ENCODE data around the gene RPS6KA2.

Gene RPS6KA2

DNA sequence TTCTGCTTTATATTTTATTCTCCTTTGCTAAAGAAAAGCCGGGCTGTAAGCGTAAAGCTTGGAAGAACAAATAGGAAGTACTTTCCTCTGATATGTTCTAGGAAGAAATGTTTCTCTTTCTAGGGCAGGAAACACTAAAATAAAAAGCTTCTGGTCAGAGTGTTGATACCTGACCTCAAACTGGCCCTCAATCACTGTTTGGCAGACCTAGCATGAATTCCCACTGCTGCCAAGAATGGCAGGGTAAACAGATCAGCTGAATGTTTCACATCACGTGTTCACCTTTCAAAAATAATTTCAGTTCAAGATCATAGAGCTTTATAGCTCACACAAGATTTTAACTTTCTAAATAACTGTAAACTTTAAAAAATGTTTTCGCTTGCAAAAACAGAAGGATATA lies 247.3 kb downstream of the RPS6KA2 start:
- POLR2A ChIA-PET = no interaction called here

DNA sequence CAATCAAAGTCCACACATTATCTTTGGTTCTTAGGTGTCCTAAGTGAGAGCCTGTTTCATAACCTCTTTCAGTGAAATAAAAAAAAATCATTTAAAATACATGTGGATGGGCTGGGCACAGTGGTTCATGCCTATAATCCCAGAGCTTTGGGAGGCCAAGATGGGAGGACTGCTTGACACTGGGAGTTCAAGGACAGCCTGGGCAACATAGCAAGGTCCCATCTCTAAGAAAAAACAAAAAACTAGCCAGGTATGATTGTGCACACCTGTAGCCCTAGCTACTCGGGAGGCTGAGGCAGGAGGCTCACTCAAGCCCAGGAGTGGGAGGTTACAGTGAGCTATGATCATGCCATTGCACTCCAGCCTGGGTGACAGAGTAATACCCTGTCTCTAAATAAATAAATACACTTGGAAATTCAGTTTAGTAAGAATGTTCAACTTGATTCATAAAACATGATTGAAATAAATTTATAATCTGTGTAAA lies 247.9 kb downstream of the RPS6KA2 start:
- POLR2A ChIA-PET = no interaction called here
- DNase-seq (ENCODE audit: extremely low spot score) = no peak
- CTCF ChIA-PET = interaction anchor here (0.5 kb wide), 1 partner anchor 149 kb away, joined by 3 read pairs; no protein-coding TSS in a partner anchor
- TF ChIP-seq L3MBTL2 (conservative IDR thresholded peaks at IDR 0.05) (no peak), SP1 (IDR thresholded peaks at IDR 0.05) (no peak), ELF4 (IDR thresholded peaks at IDR 0.05) (no peak), CTBP1 (IDR thresholded peaks at IDR 0.05; ENCODE audit: borderline replicate concordance) (no peak), NFRKB (IDR thresholded peaks at IDR 0.05) (no peak), LEF1 (IDR thresholded peaks at IDR 0.05; ENCODE audit: borderline replicate concordance) (no peak), BHLHE40 (IDR thresholded peaks at IDR 0.05; ENCODE audit: borderline replicate concordance) (no peak), HDGF (IDR thresholded peaks at IDR 0.05; ENCODE audit: borderline replicate concordance) (no peak), SUZ12 (IDR thresholded peaks at IDR 0.05) (no peak)

More for the DNA sequence above, 247.3 kb downstream of the RPS6KA2 start:
- no peak for TF ChIP-seq LEF1 (IDR thresholded peaks at IDR 0.05; ENCODE audit: borderline replicate concordance)
- CTCF ChIA-PET = interaction anchor here (0.5 kb wide), 1 partner anchor 150 kb away, joined by 3 read pairs; no protein-coding TSS in a partner anchor
- DNase-seq (ENCODE audit: extremely low spot score) = no peak

DNA sequence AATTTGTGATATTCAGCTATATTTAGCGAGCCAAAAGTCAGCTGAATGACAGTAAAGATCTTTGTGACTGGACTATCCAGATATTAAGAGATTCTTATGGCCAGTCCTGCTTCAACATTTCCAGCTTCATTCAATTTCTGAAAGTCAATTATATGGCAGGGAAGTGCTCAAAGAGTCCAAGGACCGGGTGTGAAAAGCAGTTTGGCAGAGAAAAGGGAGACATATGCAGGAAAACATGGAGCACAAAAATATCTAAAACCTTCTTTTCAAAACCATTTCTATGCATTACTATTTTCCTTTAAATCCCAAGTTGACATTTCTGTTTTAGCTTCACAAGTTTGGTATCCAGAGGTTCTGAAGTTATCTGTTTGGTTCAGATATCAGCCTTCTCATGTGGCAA lies 249.3 kb downstream of the RPS6KA2 start:
- POLR2A ChIA-PET = no interaction called here
- no peak for DNase-seq (ENCODE audit: extremely low spot score)
- TF ChIP-seq FOXM1 (IDR thresholded peaks at IDR 0.05; ENCODE audit: borderline replicate concordance) (no peak), LEF1 (IDR thresholded peaks at IDR 0.05; ENCODE audit: borderline replicate concordance) (no peak), ARNT (IDR thresholded peaks at IDR 0.05) (no peak), CTBP1 (IDR thresholded peaks at IDR 0.05; ENCODE audit: borderline replicate concordance) (no peak), NFRKB (IDR thresholded peaks at IDR 0.05) (no peak), TARDBP (IDR thresholded peaks at IDR 0.05) (no peak), ELF4 (IDR thresholded peaks at IDR 0.05) (no peak), SP1 (IDR thresholded peaks at IDR 0.05) (no peak), FOXK2 (IDR thresholded peaks at IDR 0.05) (no peak), ZNF384 (IDR thresholded peaks at IDR 0.05) (no peak), SUZ12 (IDR thresholded peaks at IDR 0.05) (no peak), L3MBTL2 (conservative IDR thresholded peaks at IDR 0.05) (no peak), BHLHE40 (IDR thresholded peaks at IDR 0.05; ENCODE audit: borderline replicate concordance) (no peak), PKNOX1 (IDR thresholded peaks at IDR 0.05) (no peak), FOXA1 (IDR thresholded peaks at IDR 0.05) (no peak)
- CTCF ChIA-PET = interaction anchor here (1.0 to 1.6 kb wide), 2 partner anchors 23 to 65 kb away, joined by 3 to 4 read pairs; no protein-coding TSS in a partner anchor

DNA sequence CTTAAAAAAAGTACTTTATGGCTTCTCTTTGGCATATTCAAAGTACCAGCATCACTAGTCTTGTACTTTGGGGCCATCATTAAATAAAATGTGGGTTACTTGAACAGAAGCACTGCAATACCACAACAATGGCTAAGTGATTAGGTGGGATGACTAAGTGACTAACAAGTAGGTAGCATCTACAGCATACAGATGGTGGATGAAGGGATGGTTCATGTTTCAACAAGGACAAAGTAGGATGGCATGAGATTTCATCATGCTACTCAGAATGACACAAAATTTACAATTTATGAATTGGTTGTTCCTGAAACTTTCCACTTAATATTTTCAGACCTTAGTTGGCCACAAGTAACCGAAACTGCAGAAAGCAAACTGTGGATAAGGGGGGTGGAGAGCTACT lies 252.0 kb downstream of the RPS6KA2 start:
- POLR2A ChIA-PET = no interaction called here
- TF ChIP-seq HDGF (IDR thresholded peaks at IDR 0.05; ENCODE audit: borderline replicate concordance) (no peak), NFRKB (IDR thresholded peaks at IDR 0.05) (no peak), BHLHE40 (IDR thresholded peaks at IDR 0.05; ENCODE audit: borderline replicate concordance) (no peak), TARDBP (IDR thresholded peaks at IDR 0.05) (no peak), ELF4 (IDR thresholded peaks at IDR 0.05) (no peak), SP1 (IDR thresholded peaks at IDR 0.05) (no peak), LEF1 (IDR thresholded peaks at IDR 0.05; ENCODE audit: borderline replicate concordance) (no peak), PKNOX1 (IDR thresholded peaks at IDR 0.05) (no peak), ARNT (IDR thresholded peaks at IDR 0.05) (no peak), FOXA1 (IDR thresholded peaks at IDR 0.05) (no peak), SUZ12 (IDR thresholded peaks at IDR 0.05) (no peak), FOXK2 (IDR thresholded peaks at IDR 0.05) (no peak), L3MBTL2 (conservative IDR thresholded peaks at IDR 0.05) (no peak)
- CTCF ChIA-PET = no interaction called here
- DNase-seq (ENCODE audit: extremely low spot score) = no peak

DNA sequence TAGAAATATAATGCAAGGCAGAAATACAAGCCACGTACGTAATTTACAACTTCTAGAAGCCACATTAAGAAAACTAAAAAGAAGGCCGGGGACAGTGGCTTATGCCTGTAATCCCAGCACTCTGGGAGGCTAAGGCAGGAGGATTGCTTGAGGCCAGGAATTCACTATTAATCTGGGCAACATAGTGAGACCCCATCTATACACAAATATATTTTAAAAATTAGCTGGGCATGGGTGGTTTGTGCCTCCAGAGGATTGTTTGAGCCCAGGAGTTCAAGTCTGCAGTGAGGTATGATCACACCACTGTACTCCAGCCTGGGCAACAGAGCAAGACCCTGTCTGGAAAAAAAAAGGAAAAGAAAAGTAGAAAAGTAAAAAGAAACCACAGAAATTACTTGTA lies 256.6 kb downstream of the RPS6KA2 start:
- DNase-seq (ENCODE audit: extremely low spot score) = no peak
- ChIA-PET POLR2A (no interaction called here), CTCF (interaction anchor here (2.1 kb wide), 1 partner anchor 11 kb away, joined by 7 read pairs; no protein-coding TSS in a partner anchor)
- TF ChIP-seq TARDBP (IDR thresholded peaks at IDR 0.05) = no peak
- TF ChIP-seq ELF4 (IDR thresholded peaks at IDR 0.05) = no peak
- no peak for TF ChIP-seq PKNOX1 (IDR thresholded peaks at IDR 0.05)
- no peak for TF ChIP-seq ARNT (IDR thresholded peaks at IDR 0.05)
- no peak for TF ChIP-seq SP1 (IDR thresholded peaks at IDR 0.05)
- TF ChIP-seq BHLHE40 (IDR thresholded peaks at IDR 0.05; ENCODE audit: borderline replicate concordance) = no peak
- TF ChIP-seq CTBP1 (IDR thresholded peaks at IDR 0.05; ENCODE audit: borderline replicate concordance) = no peak
- TF ChIP-seq L3MBTL2 (conservative IDR thresholded peaks at IDR 0.05) = no peak
- no peak for TF ChIP-seq NFRKB (IDR thresholded peaks at IDR 0.05)
- TF ChIP-seq FOXM1 (IDR thresholded peaks at IDR 0.05; ENCODE audit: borderline replicate concordance) = no peak
- no peak for TF ChIP-seq HDGF (IDR thresholded peaks at IDR 0.05; ENCODE audit: borderline replicate concordance)

DNA sequence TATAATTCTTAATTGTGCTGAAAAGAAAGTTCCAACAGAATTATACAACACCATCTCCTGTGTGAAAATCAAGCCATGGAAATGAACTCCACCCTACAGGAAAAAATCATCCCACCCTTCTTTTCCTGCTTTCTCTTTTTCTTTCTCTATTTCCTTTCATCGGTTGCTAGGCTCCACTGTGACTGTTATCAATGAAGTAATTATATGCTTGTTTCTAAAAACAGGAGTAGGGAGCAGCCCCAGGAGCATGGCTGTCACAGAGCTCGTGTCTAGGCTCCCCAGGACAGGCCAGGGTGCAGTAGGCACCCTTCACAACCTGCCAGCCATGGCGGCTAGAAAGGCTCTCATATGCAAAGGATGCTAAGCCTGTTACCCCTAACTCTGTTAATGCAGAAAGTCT lies 257.3 kb downstream of the RPS6KA2 start:
- POLR2A ChIA-PET = no interaction called here
- TF ChIP-seq SUZ12 (IDR thresholded peaks at IDR 0.05) (no peak), FOXK2 (IDR thresholded peaks at IDR 0.05) (no peak), LEF1 (IDR thresholded peaks at IDR 0.05; ENCODE audit: borderline replicate concordance) (no peak), ELF4 (IDR thresholded peaks at IDR 0.05) (no peak), BHLHE40 (IDR thresholded peaks at IDR 0.05; ENCODE audit: borderline replicate concordance) (no peak), NFRKB (IDR thresholded peaks at IDR 0.05) (no peak), FOXA1 (IDR thresholded peaks at IDR 0.05) (no peak), HDGF (IDR thresholded peaks at IDR 0.05; ENCODE audit: borderline replicate concordance) (no peak), PKNOX1 (IDR thresholded peaks at IDR 0.05) (no peak), ARNT (IDR thresholded peaks at IDR 0.05) (no peak), TARDBP (IDR thresholded peaks at IDR 0.05) (no peak), ZNF384 (IDR thresholded peaks at IDR 0.05) (no peak), L3MBTL2 (conservative IDR thresholded peaks at IDR 0.05) (no peak), FOXM1 (IDR thresholded peaks at IDR 0.05; ENCODE audit: borderline replicate concordance) (no peak), CTBP1 (IDR thresholded peaks at IDR 0.05; ENCODE audit: borderline replicate concordance) (no peak), SP1 (IDR thresholded peaks at IDR 0.05) (no peak)
- CTCF ChIA-PET = no interaction called here
- no peak for DNase-seq (ENCODE audit: extremely low spot score)
